K562 (cell line): Measurements from ENCODE around the gene DCTN5. TPM values are rescaled to one million over a fixed set of nuclear protein-coding genes. Genes with fewer than 3 reads are reported as not detected.

Source experiments
- CBFA2T2 ChIP-seq: fragments of 450-650 bp; conservative IDR thresholded peaks from 2 replicates; pipeline ENCODE4 v1.6.1; 2017; ENCODE audit warnings: mild to moderate bottlenecking
- CREB1 ChIP-seq, 2 experiments: sonication (generic) in 1 of 2; formaldehyde crosslinking in 1 of 2; IDR thresholded peaks; 2 replicates each; pipeline versions ENCODE4 v1.6.1 to v1.8.0; 2012 to 2022; ENCODE audit warnings: inconsistent platforms in 1 of 2, mild to moderate bottlenecking in 1 of 2, missing genetic modification reagents in 1 of 2, moderate library complexity in 1 of 2
- ETV6 ChIP-seq, 3 experiments: fragments of 150-350 bp in 1 of 3; sonication (generic) in 1 of 3; formaldehyde crosslinking in 1 of 3; IDR thresholded peaks; 2 replicates each; pipeline versions ENCODE4 v1.6.1 to v1.8.0; 2014 to 2022; ENCODE audit warnings: borderline replicate concordance in 2 of 3, low read depth in 2 of 3, antibody characterized with exemption in 1 of 3, low read length in 1 of 3, mild to moderate bottlenecking in 1 of 3, missing genetic modification reagents in 1 of 3
- EWSR1 ChIP-seq: fragments of 450-650 bp; IDR thresholded peaks from 2 replicates; pipeline ENCODE4 v1.6.1; 2018; ENCODE audit warnings: borderline replicate concordance, mild to moderate bottlenecking, low read depth, moderate library complexity; ENCODE audit not compliant: partially characterized antibody
- FOXK2 ChIP-seq, 2 experiments: fragments of 450-650 bp; IDR thresholded peaks in 1 of 2; conservative IDR thresholded peaks in 1 of 2; 2 replicates each; pipeline ENCODE4 v1.6.1; 2016; ENCODE audit warnings: low read depth in 2 of 2, mild to moderate bottlenecking in 1 of 2
- HMG20A ChIP-seq: fragments of 450-650 bp; formaldehyde crosslinking; conservative IDR thresholded peaks from 2 replicates; pipeline ENCODE4 v1.4.0; 2020; ENCODE audit warnings: mild to moderate bottlenecking, mixed read lengths
- IFI16 ChIP-seq: fragments of 250-450 bp; sonication (Bioruptor Pico); IDR thresholded peaks from 2 replicates; pipeline ENCODE4 v2.1.2; 2022; ENCODE audit warnings: mild to moderate bottlenecking, inconsistent platforms
- IRF1 ChIP-seq: sonication (generic); formaldehyde crosslinking; IDR thresholded peaks from 2 replicates; pipeline ENCODE4 v1.8.0; 2022; ENCODE audit warnings: missing genetic modification reagents, mild to moderate bottlenecking, borderline replicate concordance
- MYC ChIP-seq, 2 experiments: fragments of 250-450 bp in 1 of 2; sonication (Bioruptor Pico) in 1 of 2; IDR thresholded peaks; 2 replicates each; pipeline versions ENCODE4 v1.5.1 to v1.6.1; 2012 to 2021; ENCODE audit warnings: low read depth in 2 of 2, borderline replicate concordance in 1 of 2, improper control_type of control experiment in 1 of 2, low read length in 1 of 2, mild to moderate bottlenecking in 1 of 2, moderate library complexity in 1 of 2
- NR3C1 ChIP-seq: sonication (generic); formaldehyde crosslinking; IDR thresholded peaks from 2 replicates; pipeline ENCODE4 v1.8.1; 2022; ENCODE audit warnings: missing genetic modification reagents
- PHB ChIP-seq: fragments of 250-450 bp; sonication (Bioruptor Pico); IDR thresholded peaks from 2 replicates; pipeline ENCODE4 v1.5.0; 2021
- PHTF2 ChIP-seq: fragments of 250-450 bp; sonication (Bioruptor Pico); IDR thresholded peaks from 2 replicates; pipeline ENCODE4 v1.5.0; 2021; ENCODE audit warnings: mild to moderate bottlenecking
- SIN3B ChIP-seq: fragments of 450-650 bp; IDR thresholded peaks from 2 replicates; pipeline ENCODE4 v1.6.1; 2017; ENCODE audit warnings: low read depth, mild to moderate bottlenecking, moderate library complexity
- SMAD2 ChIP-seq: fragments of 150-350 bp; IDR thresholded peaks from 2 replicates; pipeline ENCODE4 v1.6.1; 2014; ENCODE audit warnings: low read depth, mild to moderate bottlenecking, low read length
- TOE1 ChIP-seq, 2 experiments: fragments of 450-650 bp in 1 of 2; sonication (generic) in 1 of 2; formaldehyde crosslinking in 1 of 2; IDR thresholded peaks; 2 replicates each; pipeline versions ENCODE4 v1.7.1 to v1.8.0; 2016 to 2022; ENCODE audit warnings: borderline replicate concordance in 2 of 2, mild to moderate bottlenecking in 2 of 2, antibody characterized with exemption in 1 of 2, inconsistent platforms in 1 of 2, low read depth in 1 of 2, missing genetic modification reagents in 1 of 2, moderate library complexity in 1 of 2
- U2AF2 ChIP-seq: fragments of 200-400 bp; formaldehyde crosslinking; optimal IDR thresholded peaks from 2 replicates; pipeline ENCODE3; 2017; ENCODE audit warnings: low read depth, mild to moderate bottlenecking, low read length
- VEZF1 ChIP-seq: fragments of 200-800 bp; sonication (Bioruptor generic); IDR thresholded peaks from 2 replicates; pipeline ENCODE4 v1.6.1; 2017; ENCODE audit warnings: missing genetic modification characterization, missing compliant biosample characterization
- ZBTB1 ChIP-seq: sonication (generic); formaldehyde crosslinking; IDR thresholded peaks from 2 replicates; pipeline ENCODE4 v1.8.1; 2023; ENCODE audit warnings: missing genetic modification reagents, low read depth, mild to moderate bottlenecking, borderline replicate concordance
- ZBTB34 ChIP-seq: fragments of 250-450 bp; sonication (Bioruptor Pico); IDR thresholded peaks from 2 replicates; pipeline ENCODE4 v1.8.0; 2021; ENCODE audit warnings: mild to moderate bottlenecking, moderate library complexity
- ZNF24 ChIP-seq: fragments of 450-650 bp; IDR thresholded peaks from 2 replicates; pipeline ENCODE4 v1.6.1; 2016
- ZNF655 ChIP-seq: fragments of 250-450 bp; sonication (Bioruptor Pico); IDR thresholded peaks from 2 replicates; pipeline ENCODE4 v1.5.0; 2021
- polyA plus RNA-seq, 8 experiments: library from polyadenylated mRNA; depleted of rRNA in 4 of 8; stranded (reverse) in 5 of 8; unstranded in 3 of 8; fragments of >200 nt; fragmentation: Nextera tagmentation in 2 of 8; fragmentation: Illumina TruSeq in 1 of 8; extraction: Ambion mirVana in 2 of 8; extraction: Trizol in 1 of 8; gene quantifications; 2 replicates each; pipeline versions ENCODE4 v1.2.1 to v1.2.3, GENCODE V29; 2011 to 2014; ENCODE audit warnings: inconsistent platforms in 1 of 8, missing spikeins in 1 of 8
- total RNA-seq, 7 experiments: library from RNA; depleted of rRNA in 6 of 7; stranded (reverse); fragments of >200 nt in 6 of 7; fragmentation: Illumina TruSeq in 2 of 7; extraction: Trizol in 2 of 7; gene quantifications; 2 replicates each; pipeline versions ENCODE4 v1.2.1 to v1.2.3, GENCODE V29; 2011 to 2021; ENCODE audit warnings: low replicate concordance in 1 of 7

DCTN5 gene
- total and polyA plus RNA-seq, 9 of the 15 experiments (the other 6 are each of a cell fraction or from before 2014, with no cell fraction given), result 35.8 to 149 (median 75.9) TPM

GRCh38 chr16:23597003-23597756, 44.1 kb upstream of the DCTN5 start (continued):
- 0 out of 2 replicates have a peak, but pooled peaks have one; percentile 61 for TF ChIP-seq ZNF655
- TF ChIP-seq ZBTB34 (CRISPR knock-in tag), result peak; percentile 98
- TF ChIP-seq HMG20A (CRISPR knock-in tag), result peak; percentile 90
- TF ChIP-seq CBFA2T2, result 0 out of 2 replicates have a peak, but pooled peaks have one; percentile 24
- TF ChIP-seq ETV6 (IDR thresholded peaks at IDR 0.05; ENCODE audit: borderline replicate concordance in 1 of 2, low read depth in 2 of 2, low read length in 1 of 2), result no peak
- no peak for TF ChIP-seq ETV6 (CRISPR knock-in tag; IDR thresholded peaks at IDR 0.05; ENCODE audit: borderline replicate concordance)
- 0 out of 2 replicates have a peak, but pooled peaks have one; percentile 24 for TF ChIP-seq SIN3B
- TF ChIP-seq PHB, result no peak
- peak; percentile 89 for TF ChIP-seq VEZF1
- peak; percentile 51; the same call in 1 of the 2 replicates for TF ChIP-seq TOE1 (IDR thresholded peaks at IDR 0.05; ENCODE audit: borderline replicate concordance)
- no peak for TF ChIP-seq TOE1 (CRISPR knock-in tag; IDR thresholded peaks at IDR 0.05; ENCODE audit: borderline replicate concordance, low read depth)
- TF ChIP-seq SMAD2, result no peak
- TF ChIP-seq NR3C1 (CRISPR knock-in tag), result no peak
- TF ChIP-seq FOXK2 (conservative IDR thresholded peaks at IDR 0.05 in 1 of 2, IDR thresholded peaks at IDR 0.05 in 1 of 2; ENCODE audit: low read depth in 2 of 2), result peak; percentile 98 to 99
- peak; percentile 98 for TF ChIP-seq IFI16 (CRISPR knock-in tag)
- TF ChIP-seq ZBTB1, result no peak
- TF ChIP-seq IRF1, result no peak
- no peak for TF ChIP-seq U2AF2
- no peak for TF ChIP-seq MYC (IDR thresholded peaks at IDR 0.05; ENCODE audit: low read depth, low read length)
- peak; percentile 95 for TF ChIP-seq MYC (CRISPR knock-in tag; IDR thresholded peaks at IDR 0.05; ENCODE audit: borderline replicate concordance, low read depth)
- TF ChIP-seq CREB1 (IDR thresholded peaks at IDR 0.05), result no peak
- TF ChIP-seq CREB1 (CRISPR knock-in tag; IDR thresholded peaks at IDR 0.05), result no peak; the same call in 1 of the 2 replicates
- no peak for TF ChIP-seq EWSR1
- peak; percentile 81 for TF ChIP-seq ZNF24
- peak; percentile 87 for TF ChIP-seq PHTF2 (CRISPR knock-in tag)
